WI38 (cell line): ENCODE measurements around the gene IRF1.
A peak's percentile ranks its signal among the peaks of the same experiment; 100 is the strongest.

Experiments
- H3K4me3 ChIP-seq: 2 replicates; pipeline ENCODE4 v1.5.1; 2011; ENCODE audit warnings: low read depth, mild to moderate bottlenecking, control low read depth, low read length
- CTCF ChIP-seq: IDR thresholded peaks from 2 replicates; pipeline ENCODE4 v1.5.1; 2012; ENCODE audit warnings: low read depth, mild to moderate bottlenecking, control low read depth, low read length

Gene IRF1

GRCh38 chr5:132480546-132480892, 10.1 kb downstream of the IRF1 start:
- no peak overlapping the region for H3K4me3 ChIP-seq
- no peak for TF ChIP-seq CTCF

- no peak for TF ChIP-seq CTCF
- H3K4me3 ChIP-seq, result no peak overlapping the region
Observed at GRCh38 chr5:132480042-132480441, 10.5 kb downstream of the IRF1 start.

- TF ChIP-seq CTCF, result no peak
Observed at GRCh38 chr5:132479111-132479951, 11.2 kb downstream of the IRF1 start.

GRCh38 chr5:132478366-132478871, 12.2 kb downstream of the IRF1 start:
- H3K4me3 ChIP-seq, result no peak overlapping the region
- no peak for TF ChIP-seq CTCF

More at GRCh38 chr5:132479111-132479951, 11.2 kb downstream of the IRF1 start:
- no peak overlapping the region for H3K4me3 ChIP-seq

- no peak overlapping the region for H3K4me3 ChIP-seq
- no peak for TF ChIP-seq CTCF
Observed at GRCh38 chr5:132477784-132478365, 12.7 kb downstream of the IRF1 start.

- 0 out of 2 replicates have a peak, but pooled peaks have one; percentile 2 for TF ChIP-seq CTCF
- H3K4me3 ChIP-seq, result no peak overlapping the region
Observed at GRCh38 chr5:132476876-132477781, 13.4 kb downstream of the IRF1 start.
